Uterus (tissue), 4 donors: ENCODE measurements around the gene TLCD1. TPM values are rescaled to one million over a fixed set of nuclear protein-coding genes. Genes with fewer than 3 reads are reported as not detected.

Experiments
- DNase-seq, 2 donors: peaks; one replicate each; pipeline ENCODE4 v3.0.0-alpha.2; 2019 to 2020
- H3K27ac ChIP-seq, 2 donors: fragments of 200-600 bp; sonication (generic); 1 replicate in 1 of 2; 2 replicates in 1 of 2; pipeline ENCODE4 v1.5.1; 2016 to 2018
- H3K27me3 ChIP-seq, 2 donors: fragments of 200-600 bp; sonication (generic); one replicate each; pipeline ENCODE4 v1.5.1; 2018 to 2019; ENCODE audit warnings: control low read depth in 1 of 2
- H3K36me3 ChIP-seq, 2 donors: fragments of 200-600 bp; sonication (generic); one replicate each; pipeline ENCODE4 v1.5.1; 2019; ENCODE audit warnings: control low read depth in 1 of 2
- H3K4me1 ChIP-seq, 2 donors: fragments of 200-600 bp; sonication (generic); one replicate each; pipeline ENCODE4 v1.5.1; 2018 to 2019; ENCODE audit warnings: control low read depth in 1 of 2
- H3K4me3 ChIP-seq, 2 donors: fragments of 200-600 bp; sonication (generic); 1 replicate in 1 of 2; 2 replicates in 1 of 2; pipeline ENCODE4 v1.5.1; 2018 to 2019; ENCODE audit warnings: mild to moderate bottlenecking in 1 of 2
- H3K9me3 ChIP-seq, 2 donors: fragments of 200-600 bp; sonication (generic); one replicate each; pipeline ENCODE4 v1.5.1; 2019; ENCODE audit warnings: control low read depth in 1 of 2
- CTCF ChIP-seq, 4 experiments: fragments of 200-600 bp in 2 of 4; fragments of 450-650 bp in 2 of 4; sonication (generic) in 2 of 4; IDR thresholded peaks; one replicate each; pipeline ENCODE4 v1.5.1; 2016 to 2019; ENCODE audit warnings: antibody characterized with exemption in 4 of 4, mild to moderate bottlenecking in 2 of 4, moderate library complexity in 1 of 4
- POLR2A ChIP-seq, 2 donors: fragments of 450-650 bp; IDR thresholded peaks; one replicate each; pipeline ENCODE4 v1.6.1; 2016; ENCODE audit warnings: antibody characterized with exemption in 2 of 2, mild to moderate bottlenecking in 1 of 2, moderate library complexity in 1 of 2
- intact Hi-C: fragments of 100-400 bp; cut with DNase I; formaldehyde crosslinking; loops from one replicate; pipeline ENCODE4 v1.15.1; 2023; ENCODE audit warnings: low total_unique reads
- total RNA-seq, 4 donors: library from RNA; depleted of rRNA in 3 of 4; stranded (reverse); fragments of >200 nt in 3 of 4; gene quantifications; one replicate each; pipeline versions ENCODE4 v1.1.0 to v1.2.4, GENCODE V29; 2014 to 2023
- donor health status: DM: yes; HTN: yes; CAD: no.

Gene TLCD1
- total RNA-seq, 4 donors from 2014 or later: 1.3 to 1.4 TPM; not detected in 2

GRCh38 chr17:28756049-28756804 is 30.2 kb upstream of the TLCD1 start:
- H3K27ac ChIP-seq: no peak overlapping the region
- intact Hi-C loops: no loop called here
- TF ChIP-seq CTCF (IDR thresholded peaks at IDR 0.05) (no peak), POLR2A (IDR thresholded peaks at IDR 0.05) (no peak)
- no peaks in the 10 kb centered on the region for H3K9me3 ChIP-seq
- no peaks in the 10 kb centered on the region for H3K4me1 ChIP-seq
- H3K4me3 ChIP-seq: no peak overlapping the region
- no peaks in the 10 kb centered on the region for H3K27me3 ChIP-seq
- no peak for DNase-seq
- no peaks in the 10 kb centered on the region for H3K36me3 ChIP-seq

DNA sequence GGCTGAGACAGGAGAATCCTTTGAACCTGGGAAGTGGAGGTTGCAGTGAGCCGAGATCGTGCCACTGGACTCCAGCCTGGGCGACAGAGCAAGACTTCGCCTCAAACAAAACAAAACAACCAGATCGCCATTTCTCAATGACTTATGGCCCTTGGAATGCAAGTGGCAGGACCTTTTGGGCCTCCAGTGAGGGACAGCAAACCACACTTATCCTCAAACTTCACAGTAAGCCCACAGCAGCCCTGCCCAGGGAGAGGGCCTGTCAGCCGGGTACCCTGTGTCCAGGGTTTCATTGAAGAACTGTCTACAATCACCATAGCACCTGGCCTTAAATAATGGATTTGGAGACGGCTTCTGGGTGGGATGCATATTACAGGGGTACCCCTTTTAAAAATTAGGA is 29.5 kb upstream of the TLCD1 start:
- no peak overlapping the region for H3K27ac ChIP-seq
- no peak overlapping the region for H3K4me3 ChIP-seq
- no peaks in the 10 kb centered on the region for H3K9me3 ChIP-seq
- H3K36me3 ChIP-seq: no peaks in the 10 kb centered on the region
- DNase-seq: no peak
- TF ChIP-seq CTCF (IDR thresholded peaks at IDR 0.05) (no peak), POLR2A (IDR thresholded peaks at IDR 0.05) (no peak)
- H3K27me3 ChIP-seq: no peaks in the 10 kb centered on the region
- intact Hi-C loops: no loop called here
- H3K4me1 ChIP-seq: no peaks in the 10 kb centered on the region

- intact Hi-C loops: no loop called here
- Histone ChIP-seq H3K4me3 (no peak overlapping the region), H3K27me3 (no peaks in the 10 kb centered on the region), H3K27ac (no peak overlapping the region), H3K9me3 (no peaks in the 10 kb centered on the region), H3K36me3 (no peaks in the 10 kb centered on the region), H3K4me1 (no peaks in the 10 kb centered on the region)
- DNase-seq: no peak
- TF ChIP-seq POLR2A (IDR thresholded peaks at IDR 0.05) (no peak), CTCF (IDR thresholded peaks at IDR 0.05) (no peak)
These were observed 25.8 kb upstream of the TLCD1 start for GRCh38 chr17:28751600-28752366.

DNA sequence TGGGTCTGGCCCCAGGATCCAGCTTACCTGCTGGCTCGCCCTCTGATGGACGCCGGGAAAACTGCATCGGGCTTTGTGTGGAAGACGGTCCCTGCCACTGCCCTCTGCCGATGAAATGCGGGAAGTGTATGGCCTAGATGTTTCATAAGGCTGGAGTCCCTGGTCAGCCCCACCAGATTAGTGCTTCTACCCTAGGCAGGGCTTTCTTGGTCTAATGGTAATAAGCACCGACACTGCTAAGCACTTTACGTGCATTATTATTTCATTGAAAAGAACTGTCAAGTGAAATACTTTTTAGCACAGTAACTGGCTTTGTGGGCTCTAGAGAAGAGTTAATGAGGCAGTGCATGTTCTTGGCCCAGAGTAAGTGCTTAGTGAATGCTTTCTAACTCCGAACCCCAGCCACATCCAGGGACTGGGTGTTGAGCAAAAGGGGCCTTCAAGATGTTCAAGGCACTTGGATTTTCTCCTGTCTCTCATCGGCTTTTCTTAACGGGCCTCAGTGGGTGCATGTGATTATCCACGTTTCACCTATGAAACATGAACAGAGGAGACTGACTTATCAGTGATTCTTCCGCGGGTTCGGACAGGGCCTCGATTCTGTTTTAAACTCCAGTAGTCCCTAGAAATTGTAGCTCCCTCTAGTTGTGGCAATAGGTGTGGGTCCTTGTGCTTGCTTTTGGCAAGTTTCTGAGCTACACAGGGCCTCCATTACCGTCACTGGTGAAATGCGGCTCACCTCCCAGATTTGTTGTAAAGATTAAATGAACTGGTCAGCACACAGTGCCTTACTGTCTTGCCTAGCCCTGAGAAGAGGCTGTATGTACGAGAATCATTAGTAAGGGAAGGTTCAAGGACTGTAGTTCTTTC is 24.4 kb upstream of the TLCD1 start:
- Histone ChIP-seq H3K4me1 (peaks cover 0 to 9% of the 10 kb centered on the region in 2 donors), H3K9me3 (no peaks in the 10 kb centered on the region), H3K36me3 (no peaks in the 10 kb centered on the region), H3K4me3 (no peak overlapping the region), H3K27ac (peak overlapping the region; percentile 6 to 59), H3K27me3 (no peaks in the 10 kb centered on the region)
- intact Hi-C loops: no loop called here
- peak; percentile 97 to 100 (median 100) for TF ChIP-seq CTCF (IDR thresholded peaks at IDR 0.05)
- no peak for TF ChIP-seq POLR2A (IDR thresholded peaks at IDR 0.05)
- DNase-seq: peak; percentile 92 to 95
